ENCODE measurements around the gene PSENEN.

DNA sequence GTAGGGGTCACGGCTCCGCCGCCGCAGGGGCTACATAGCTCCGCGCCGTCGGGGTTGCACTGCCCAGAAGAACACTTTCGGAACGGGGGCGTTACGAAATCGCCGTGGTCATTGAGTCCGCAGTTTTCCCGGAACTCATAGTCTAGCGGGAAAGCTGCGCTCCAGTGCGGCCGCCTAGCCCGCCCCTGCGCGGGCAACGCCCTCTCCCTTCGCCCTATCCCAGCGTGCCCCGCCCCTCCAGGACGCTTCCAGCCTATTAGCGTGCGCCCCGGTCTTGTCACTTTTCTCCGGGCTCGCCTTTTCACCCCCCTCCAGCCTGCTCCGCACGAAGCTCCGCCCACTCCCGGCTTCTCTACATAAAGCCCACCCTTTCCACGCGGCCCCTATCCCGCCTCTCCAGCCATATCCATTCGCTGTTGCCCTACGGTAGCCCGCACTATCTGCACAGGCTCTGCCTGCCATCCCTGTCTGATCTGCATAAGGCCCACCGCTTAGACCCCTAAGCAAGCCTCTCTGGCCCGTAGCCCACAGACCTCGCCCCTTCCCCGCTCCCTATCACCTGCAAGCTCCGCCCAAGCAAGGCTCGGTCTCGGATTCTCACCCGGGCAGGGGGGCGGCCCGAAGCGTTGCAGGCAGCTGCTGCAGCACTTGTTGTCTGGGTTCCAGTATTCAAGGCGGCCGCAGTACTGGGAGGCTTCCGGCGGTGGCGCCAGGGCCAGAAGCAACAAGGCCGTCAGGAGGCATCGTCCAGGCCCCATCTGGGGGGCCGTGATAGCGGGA lies 4.8 kb upstream of the PSENEN start:
- TF ChIP-seq, protein P1, sequence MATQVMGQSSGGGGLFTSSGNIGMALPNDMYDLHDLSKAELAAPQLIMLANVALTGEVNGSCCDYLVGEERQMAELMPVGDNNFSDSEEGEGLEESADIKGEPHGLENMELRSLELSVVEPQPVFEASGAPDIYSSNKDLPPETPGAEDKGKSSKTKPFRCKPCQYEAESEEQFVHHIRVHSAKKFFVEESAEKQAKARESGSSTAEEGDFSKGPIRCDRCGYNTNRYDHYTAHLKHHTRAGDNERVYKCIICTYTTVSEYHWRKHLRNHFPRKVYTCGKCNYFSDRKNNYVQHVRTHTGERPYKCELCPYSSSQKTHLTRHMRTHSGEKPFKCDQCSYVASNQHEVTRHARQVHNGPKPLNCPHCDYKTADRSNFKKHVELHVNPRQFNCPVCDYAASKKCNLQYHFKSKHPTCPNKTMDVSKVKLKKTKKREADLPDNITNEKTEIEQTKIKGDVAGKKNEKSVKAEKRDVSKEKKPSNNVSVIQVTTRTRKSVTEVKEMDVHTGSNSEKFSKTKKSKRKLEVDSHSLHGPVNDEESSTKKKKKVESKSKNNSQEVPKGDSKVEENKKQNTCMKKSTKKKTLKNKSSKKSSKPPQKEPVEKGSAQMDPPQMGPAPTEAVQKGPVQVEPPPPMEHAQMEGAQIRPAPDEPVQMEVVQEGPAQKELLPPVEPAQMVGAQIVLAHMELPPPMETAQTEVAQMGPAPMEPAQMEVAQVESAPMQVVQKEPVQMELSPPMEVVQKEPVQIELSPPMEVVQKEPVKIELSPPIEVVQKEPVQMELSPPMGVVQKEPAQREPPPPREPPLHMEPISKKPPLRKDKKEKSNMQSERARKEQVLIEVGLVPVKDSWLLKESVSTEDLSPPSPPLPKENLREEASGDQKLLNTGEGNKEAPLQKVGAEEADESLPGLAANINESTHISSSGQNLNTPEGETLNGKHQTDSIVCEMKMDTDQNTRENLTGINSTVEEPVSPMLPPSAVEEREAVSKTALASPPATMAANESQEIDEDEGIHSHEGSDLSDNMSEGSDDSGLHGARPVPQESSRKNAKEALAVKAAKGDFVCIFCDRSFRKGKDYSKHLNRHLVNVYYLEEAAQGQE (IDR thresholded peaks at IDR 0.05; ENCODE audit: unreplicated experiment), result no peak
- TF ChIP-seq EZH2 (IDR thresholded peaks at IDR 0.05; ENCODE audit: low read depth, unreplicated experiment) (no peak), STAT1 (IDR thresholded peaks at IDR 0.05; ENCODE audit: unreplicated experiment) (no peak), EZH2phosphoT487 (IDR thresholded peaks at IDR 0.05; ENCODE audit: unreplicated experiment) (no peak), POLR2AphosphoS5 (IDR thresholded peaks at IDR 0.05; ENCODE audit: low read depth) (peak; percentile 82)
- TF ChIP-seq, protein P2, sequence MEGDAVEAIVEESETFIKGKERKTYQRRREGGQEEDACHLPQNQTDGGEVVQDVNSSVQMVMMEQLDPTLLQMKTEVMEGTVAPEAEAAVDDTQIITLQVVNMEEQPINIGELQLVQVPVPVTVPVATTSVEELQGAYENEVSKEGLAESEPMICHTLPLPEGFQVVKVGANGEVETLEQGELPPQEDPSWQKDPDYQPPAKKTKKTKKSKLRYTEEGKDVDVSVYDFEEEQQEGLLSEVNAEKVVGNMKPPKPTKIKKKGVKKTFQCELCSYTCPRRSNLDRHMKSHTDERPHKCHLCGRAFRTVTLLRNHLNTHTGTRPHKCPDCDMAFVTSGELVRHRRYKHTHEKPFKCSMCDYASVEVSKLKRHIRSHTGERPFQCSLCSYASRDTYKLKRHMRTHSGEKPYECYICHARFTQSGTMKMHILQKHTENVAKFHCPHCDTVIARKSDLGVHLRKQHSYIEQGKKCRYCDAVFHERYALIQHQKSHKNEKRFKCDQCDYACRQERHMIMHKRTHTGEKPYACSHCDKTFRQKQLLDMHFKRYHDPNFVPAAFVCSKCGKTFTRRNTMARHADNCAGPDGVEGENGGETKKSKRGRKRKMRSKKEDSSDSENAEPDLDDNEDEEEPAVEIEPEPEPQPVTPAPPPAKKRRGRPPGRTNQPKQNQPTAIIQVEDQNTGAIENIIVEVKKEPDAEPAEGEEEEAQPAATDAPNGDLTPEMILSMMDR (conservative IDR thresholded peaks at IDR 0.05; ENCODE audit: low read depth in 2 of 2), result no peak; a peak in 1 of 4 replicates

Measured in GM23338 (cell line).